ENCODE data around the gene ERAP2.

Gene ERAP2

GRCh38 chr5:96962540-96962991 lies 86.3 kb downstream of the ERAP2 start:
- DNase-seq (ENCODE audit: low read depth, low spot score): no peak

GRCh38 chr5:96963267-96963666 lies 87.0 kb downstream of the ERAP2 start:
- DNase-seq (ENCODE audit: low read depth, low spot score): peak; percentile 32

GRCh38 chr5:96966801-96967200 lies 90.5 kb downstream of the ERAP2 start:
- DNase-seq (ENCODE audit: low read depth, low spot score): no peak

- DNase-seq (ENCODE audit: low read depth, low spot score): no peak
Observed at GRCh38 chr5:96967400-96967799, 91.1 kb downstream of the ERAP2 start.

GRCh38 chr5:96968074-96968473 lies 91.8 kb downstream of the ERAP2 start:
- DNase-seq (ENCODE audit: low read depth, low spot score): peak; percentile 83

GRCh38 chr5:96968614-96969013 lies 92.3 kb downstream of the ERAP2 start:
- DNase-seq (ENCODE audit: low read depth, low spot score): peak; percentile 36
